Effector memory CD8-positive, alpha-beta T cell (primary cell): Measurements from ENCODE around the gene PTPRD.

Experiments used
- ATAC-seq: fragments of 150-1000 bp; cut with Tn5 transposase; replicated peaks from 2 replicates; pipeline ENCODE4 v1.10.0; 2021; ENCODE audit warnings: mild to moderate bottlenecking, moderate library complexity
- DNase-seq, 3 experiments: peaks; one replicate each; pipeline ENCODE4 v3.0.0; 2021
- H3K27ac Mint-ChIP-seq, 2 donors: one replicate each; pipeline ENCODE4 v1.8.0; 2022; ENCODE audit warnings: mild to moderate bottlenecking in 2 of 2, mixed read lengths in 2 of 2, moderate library complexity in 2 of 2
- H3K27me3 Mint-ChIP-seq, 2 donors: one replicate each; pipeline ENCODE4 v1.8.0; 2022; ENCODE audit warnings: mixed read lengths in 2 of 2
- H3K36me3 Mint-ChIP-seq: one replicate; pipeline ENCODE4 v1.8.0; 2022; ENCODE audit warnings: mild to moderate bottlenecking, moderate library complexity, mixed read lengths; ENCODE audit not compliant: insufficient read depth
- H3K4me1 Mint-ChIP-seq, 2 donors: one replicate each; pipeline ENCODE4 v1.8.0; 2022; ENCODE audit warnings: low read depth in 2 of 2, mixed read lengths in 2 of 2
- H3K4me3 Mint-ChIP-seq, 2 donors: one replicate each; pipeline ENCODE4 v1.8.0; 2022; ENCODE audit warnings: mild to moderate bottlenecking in 2 of 2, mixed read lengths in 2 of 2, moderate library complexity in 2 of 2
- H3K9me3 Mint-ChIP-seq, 2 donors: one replicate each; pipeline ENCODE4 v1.8.0; 2022; ENCODE audit warnings: mixed read lengths in 2 of 2

The PTPRD gene

DNA sequence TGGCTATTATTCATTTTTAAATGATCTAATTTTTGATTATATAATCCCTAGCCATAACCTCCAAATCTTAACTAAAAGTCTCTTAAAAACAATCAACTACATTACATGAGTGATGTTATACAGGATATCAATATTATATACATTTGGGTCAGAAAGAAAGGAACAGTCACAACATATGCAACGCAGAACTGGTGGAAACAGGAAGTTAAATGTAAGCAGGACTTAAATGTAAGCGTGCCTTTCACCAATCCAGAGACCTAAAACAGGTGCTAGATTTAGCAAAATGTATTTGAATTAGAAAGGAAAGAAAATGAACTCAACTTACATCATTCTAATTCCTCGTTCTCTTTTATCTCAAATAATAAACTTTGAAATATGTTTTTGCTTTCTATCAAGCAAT, 738.5 kb downstream of the PTPRD start:
- H3K36me3 Mint-ChIP-seq: no peaks in the 10 kb centered on the region
- DNase-seq (no peak), ATAC-seq (no peak)
- H3K27ac Mint-ChIP-seq: no peak overlapping the region
- H3K4me1 Mint-ChIP-seq: no peaks in the 10 kb centered on the region
- H3K9me3 Mint-ChIP-seq: peaks cover 0 to 2% of the 10 kb centered on the region in 2 donors
- H3K4me3 Mint-ChIP-seq: no peak overlapping the region
- no peaks in the 10 kb centered on the region for H3K27me3 Mint-ChIP-seq

DNA sequence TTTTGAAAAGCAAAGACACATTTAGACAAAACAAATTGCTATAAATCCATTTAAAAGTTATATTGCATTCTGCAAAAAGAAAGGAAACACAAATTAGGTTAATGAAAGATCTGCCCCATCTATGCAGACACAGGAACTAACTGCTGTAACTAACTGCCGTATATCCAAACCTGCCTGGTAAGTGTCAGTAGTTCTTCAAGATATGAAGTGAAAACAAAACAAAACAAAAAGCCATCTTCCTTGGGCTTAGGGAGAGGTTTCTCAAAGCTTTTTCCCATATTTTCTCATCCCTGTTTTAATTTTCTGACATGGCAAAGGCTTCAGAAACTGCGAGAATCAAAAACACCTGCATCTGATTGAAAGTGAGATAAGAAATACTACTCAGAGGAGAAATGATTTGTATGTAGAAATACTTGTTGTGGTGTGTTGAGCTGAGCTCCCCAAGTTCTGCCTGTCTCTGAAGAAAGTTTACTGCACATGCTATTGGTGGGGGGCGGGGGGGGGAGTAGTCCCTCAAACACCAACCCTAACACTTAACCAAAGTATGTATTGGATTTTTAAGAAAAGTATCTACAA, 750.5 kb downstream of the PTPRD start:
- DNase-seq (no peak), ATAC-seq (no peak)
- H3K36me3 Mint-ChIP-seq: no peaks in the 10 kb centered on the region
- H3K27ac Mint-ChIP-seq: no peak overlapping the region
- H3K9me3 Mint-ChIP-seq: peaks cover 4 to 7% of the 10 kb centered on the region in 2 donors
- no peaks in the 10 kb centered on the region for H3K27me3 Mint-ChIP-seq
- H3K4me3 Mint-ChIP-seq: no peak overlapping the region
- no peaks in the 10 kb centered on the region for H3K4me1 Mint-ChIP-seq

DNA sequence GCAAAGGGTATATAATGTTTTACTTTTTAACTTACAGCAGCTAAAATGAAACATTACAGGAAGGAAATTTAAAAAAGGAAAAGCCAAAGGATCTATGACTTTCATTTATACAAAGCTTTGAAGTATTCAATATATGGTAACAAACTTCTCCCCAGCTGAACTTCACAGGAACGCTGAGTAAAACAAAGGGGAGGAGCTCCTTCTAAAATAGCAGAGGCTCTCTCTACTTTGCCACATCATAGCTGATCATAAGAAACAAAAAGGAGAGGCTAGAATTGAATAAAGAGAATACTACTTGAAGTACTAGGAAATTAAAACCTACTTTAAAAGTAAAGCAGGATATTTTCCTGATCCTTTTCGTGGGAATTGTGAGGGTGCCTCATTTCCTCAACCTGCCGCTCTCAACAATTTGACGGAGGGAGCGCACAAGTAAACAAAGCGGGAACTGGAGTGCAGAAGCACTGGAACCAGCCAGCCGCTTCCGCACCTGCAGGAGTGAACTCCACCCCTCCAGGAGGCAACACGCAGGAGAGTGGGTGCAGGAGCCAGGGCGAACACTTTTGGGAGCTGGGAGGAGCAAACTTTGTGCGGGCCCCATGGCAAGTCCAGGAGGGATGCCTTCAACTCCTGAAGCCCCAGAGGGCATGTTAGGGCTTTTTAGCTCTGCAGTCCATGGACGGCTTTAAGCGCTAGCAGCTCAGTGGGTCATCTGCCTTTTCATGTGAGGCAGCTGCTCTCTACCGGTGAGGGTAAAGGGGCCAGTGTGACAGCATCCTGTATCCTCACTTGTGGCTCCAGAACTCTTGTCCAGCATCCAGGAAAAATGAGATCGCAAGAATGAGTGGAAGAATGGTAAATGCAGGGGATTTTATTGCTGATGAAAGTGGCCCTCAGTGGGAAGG, 757.4 kb downstream of the PTPRD start:
- no peaks in the 10 kb centered on the region for H3K27me3 Mint-ChIP-seq
- no peaks in the 10 kb centered on the region for H3K4me1 Mint-ChIP-seq
- ATAC-seq: no peak
- H3K36me3 Mint-ChIP-seq: no peaks in the 10 kb centered on the region
- no peak overlapping the region for H3K4me3 Mint-ChIP-seq
- H3K27ac Mint-ChIP-seq: no peak overlapping the region
- H3K9me3 Mint-ChIP-seq: peaks cover 2 to 7% of the 10 kb centered on the region in 2 donors
- DNase-seq: no peak

DNA sequence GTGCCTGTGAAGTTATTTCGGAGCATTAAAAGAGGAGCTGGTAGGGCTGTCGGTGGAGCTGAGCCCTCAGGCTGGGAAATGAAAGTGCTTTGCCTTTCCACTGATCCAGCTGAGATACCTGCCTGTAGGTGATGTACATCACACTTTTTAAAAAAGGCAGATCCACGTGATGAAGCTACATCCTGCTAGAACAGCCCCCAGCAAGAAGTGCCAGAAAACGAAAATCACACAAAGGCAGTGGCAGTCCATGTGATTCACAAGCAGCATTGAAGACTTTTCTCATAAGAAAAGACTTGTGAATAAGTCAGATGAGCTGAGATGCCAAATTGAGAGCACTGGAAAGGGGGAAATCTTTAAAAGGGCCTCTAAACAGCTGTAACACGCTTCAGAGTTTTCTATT, 765.1 kb downstream of the PTPRD start:
- DNase-seq (no peak), ATAC-seq (no peak)
- Mint-ChIP-seq H3K9me3 (peaks cover 0 to 3% of the 10 kb centered on the region in 2 donors), H3K27ac (no peak overlapping the region), H3K4me1 (no peaks in the 10 kb centered on the region), H3K4me3 (no peak overlapping the region), H3K36me3 (no peaks in the 10 kb centered on the region), H3K27me3 (no peaks in the 10 kb centered on the region)

DNA sequence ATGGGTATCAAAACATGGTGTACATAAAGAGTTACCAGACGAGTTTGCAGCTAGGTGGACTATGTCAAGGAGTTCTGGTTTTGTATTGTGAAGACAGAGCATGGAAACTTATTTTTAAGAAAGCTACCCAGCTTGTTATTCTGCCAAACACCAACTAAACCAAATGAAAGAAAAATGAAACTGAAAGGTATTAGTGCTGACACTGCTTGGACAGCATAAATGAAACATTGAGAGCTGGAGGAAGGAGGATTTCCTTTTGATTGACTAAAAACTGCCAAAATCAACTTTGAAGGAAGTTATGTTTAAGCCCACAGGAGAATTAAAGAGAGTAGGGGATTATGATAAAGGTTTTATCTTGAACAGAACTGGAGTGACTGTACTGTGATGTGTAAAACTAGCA, 766.2 kb downstream of the PTPRD start:
- H3K27ac Mint-ChIP-seq: no peak overlapping the region
- DNase-seq: no peak
- H3K9me3 Mint-ChIP-seq: peaks cover 0 to 3% of the 10 kb centered on the region in 2 donors
- no peaks in the 10 kb centered on the region for H3K36me3 Mint-ChIP-seq
- ATAC-seq: no peak
- H3K4me1 Mint-ChIP-seq: no peaks in the 10 kb centered on the region
- H3K4me3 Mint-ChIP-seq: no peak overlapping the region
- H3K27me3 Mint-ChIP-seq: no peaks in the 10 kb centered on the region

DNA sequence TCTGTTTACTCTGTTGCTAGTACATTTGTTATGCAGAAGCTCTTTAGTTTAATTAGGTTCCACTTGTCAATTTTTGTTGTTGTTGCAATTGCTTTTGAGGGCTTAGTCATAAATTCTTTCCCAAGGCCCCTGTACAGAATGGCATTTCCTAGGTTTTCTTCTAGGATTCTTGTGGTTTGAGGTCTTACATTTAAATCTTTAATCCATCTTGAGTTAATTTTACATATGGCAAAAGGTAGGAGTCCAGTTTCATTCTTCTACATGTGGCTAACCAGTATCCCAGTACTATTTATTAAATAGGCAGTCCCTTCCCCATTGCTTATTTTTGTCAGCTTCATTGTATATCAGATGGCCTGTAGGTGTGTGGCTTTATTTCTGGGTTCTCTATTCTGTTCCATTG, 792.4 kb downstream of the PTPRD start:
- Mint-ChIP-seq H3K27me3 (no peaks in the 10 kb centered on the region), H3K27ac (no peak overlapping the region), H3K9me3 (peaks cover 0 to 6% of the 10 kb centered on the region in 2 donors), H3K4me1 (no peaks in the 10 kb centered on the region), H3K36me3 (no peaks in the 10 kb centered on the region), H3K4me3 (no peak overlapping the region)
- DNase-seq (no peak), ATAC-seq (no peak)

DNA sequence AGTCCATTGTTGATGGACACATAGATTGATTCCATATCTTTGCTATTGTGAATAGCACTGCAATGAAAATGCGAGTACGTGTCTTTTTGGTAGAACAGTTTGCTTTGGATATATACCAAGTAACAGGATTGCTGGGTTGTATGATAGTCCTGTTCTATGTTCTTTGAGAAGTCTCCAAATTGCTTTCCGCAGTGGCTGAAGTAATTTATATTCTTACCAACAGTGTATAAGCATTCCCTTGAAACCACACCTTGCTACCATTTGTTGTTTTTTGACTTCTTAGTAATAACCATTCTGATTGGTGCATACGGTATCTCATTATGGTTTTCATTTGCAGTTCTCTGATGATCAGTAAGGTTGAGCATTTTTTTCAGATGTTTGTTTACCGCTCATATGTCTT, 792.9 kb downstream of the PTPRD start:
- Mint-ChIP-seq H3K4me1 (no peaks in the 10 kb centered on the region), H3K4me3 (no peak overlapping the region), H3K9me3 (peaks cover 0 to 6% of the 10 kb centered on the region in 2 donors), H3K36me3 (no peaks in the 10 kb centered on the region), H3K27me3 (no peaks in the 10 kb centered on the region), H3K27ac (no peak overlapping the region)
- ATAC-seq: no peak
- DNase-seq: no peak

DNA sequence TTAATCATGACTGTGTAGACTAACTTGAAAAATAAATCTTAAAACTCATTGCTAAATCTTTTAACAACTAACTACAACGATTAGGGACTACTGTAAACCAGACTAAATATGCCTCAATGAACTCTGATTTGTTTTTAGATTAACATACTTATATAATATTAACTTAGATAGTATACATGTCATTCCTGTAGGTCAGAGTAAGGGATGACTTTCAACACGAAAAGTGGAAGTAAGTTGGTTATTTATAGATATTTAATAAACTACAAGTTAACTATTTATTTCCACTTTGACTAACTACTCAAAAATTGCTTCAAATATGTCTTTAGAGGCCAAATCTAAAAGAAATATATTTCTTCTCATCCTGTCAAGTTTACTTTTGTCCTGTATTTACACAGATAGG, 795.6 kb downstream of the PTPRD start:
- ATAC-seq (no peak), DNase-seq (no peak)
- Mint-ChIP-seq H3K36me3 (no peaks in the 10 kb centered on the region), H3K27me3 (no peaks in the 10 kb centered on the region), H3K4me3 (no peak overlapping the region), H3K9me3 (peaks cover 0 to 6% of the 10 kb centered on the region in 2 donors), H3K27ac (no peak overlapping the region), H3K4me1 (no peaks in the 10 kb centered on the region)

DNA sequence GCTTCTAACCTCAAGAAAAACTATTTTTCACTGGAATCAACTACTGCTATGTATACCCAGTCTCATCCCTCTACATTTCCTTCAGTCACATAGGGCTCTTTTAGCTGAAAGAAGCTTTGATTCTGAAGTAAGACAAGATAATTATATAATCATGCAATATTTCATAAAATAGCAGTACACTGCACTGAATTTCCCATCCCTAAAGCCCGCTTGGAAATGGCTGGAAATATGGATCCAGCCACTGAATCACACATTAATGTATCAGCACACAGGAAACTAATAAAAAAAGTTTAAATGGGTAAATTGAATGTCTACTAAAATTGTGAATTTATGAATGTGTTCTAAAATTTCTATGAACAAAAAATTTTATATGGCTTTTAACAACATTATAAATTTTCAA, 808.7 kb downstream of the PTPRD start:
- H3K9me3 Mint-ChIP-seq: peaks cover 0 to 16% of the 10 kb centered on the region in 2 donors
- no peaks in the 10 kb centered on the region for H3K36me3 Mint-ChIP-seq
- no peak overlapping the region for H3K4me3 Mint-ChIP-seq
- no peaks in the 10 kb centered on the region for H3K4me1 Mint-ChIP-seq
- no peak for DNase-seq
- H3K27me3 Mint-ChIP-seq: no peaks in the 10 kb centered on the region
- H3K27ac Mint-ChIP-seq: no peak overlapping the region
- ATAC-seq: no peak

DNA sequence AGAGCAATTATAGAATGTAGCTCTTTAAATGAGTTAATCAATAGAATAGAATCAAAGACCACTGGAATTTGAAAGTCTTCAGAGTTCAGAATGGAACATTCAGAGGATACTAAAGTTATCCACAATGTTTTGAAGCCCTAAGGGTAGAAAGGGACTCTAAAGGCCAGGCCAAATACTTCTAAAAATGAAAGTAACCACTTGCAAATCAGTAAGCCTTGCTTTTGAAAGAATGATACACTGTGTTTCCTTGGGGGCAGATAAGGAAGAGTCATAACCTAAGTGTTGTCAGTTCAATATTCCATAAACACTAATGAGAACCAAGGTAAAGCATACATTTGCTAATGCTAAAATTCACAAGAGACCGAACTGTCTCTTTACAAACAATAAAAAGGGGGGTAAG, 813.5 kb downstream of the PTPRD start:
- ATAC-seq (no peak), DNase-seq (no peak)
- Mint-ChIP-seq H3K27me3 (no peaks in the 10 kb centered on the region), H3K4me1 (no peaks in the 10 kb centered on the region), H3K27ac (no peak overlapping the region), H3K9me3 (peaks cover 0 to 4% of the 10 kb centered on the region in 2 donors), H3K4me3 (no peak overlapping the region), H3K36me3 (no peaks in the 10 kb centered on the region)

DNA sequence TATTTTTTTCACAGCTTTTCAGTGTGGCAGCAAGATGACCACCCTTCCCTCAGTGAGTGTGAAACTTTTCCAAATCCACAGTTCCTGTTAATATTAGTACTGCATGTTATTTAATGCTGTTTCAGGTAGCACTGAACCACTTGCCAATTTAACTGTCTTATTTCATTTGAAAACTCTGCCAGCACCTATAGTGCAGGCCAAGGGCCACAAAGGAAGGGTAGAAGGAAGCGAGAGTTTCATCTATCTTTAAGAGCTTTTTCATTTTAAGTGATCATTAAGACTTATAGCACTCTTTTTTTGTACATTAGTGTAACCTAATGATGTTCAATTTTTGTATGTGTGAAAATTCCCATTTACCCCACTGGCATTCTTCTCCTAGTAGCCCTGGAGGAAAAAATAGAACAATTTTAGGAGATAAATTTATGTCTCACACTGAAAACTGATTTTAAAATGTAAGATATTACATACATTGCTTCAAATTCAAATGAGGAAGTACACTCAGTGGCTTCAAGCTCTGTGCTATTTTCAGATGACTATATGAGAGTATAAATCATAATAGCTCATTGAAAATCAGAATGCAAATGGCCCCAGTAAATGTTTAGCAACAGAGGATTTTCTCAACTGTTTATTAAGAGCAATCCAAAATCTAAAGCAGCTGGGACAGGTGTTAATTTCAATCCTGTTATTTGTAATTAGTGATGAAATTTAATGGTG, 820.5 kb downstream of the PTPRD start:
- H3K36me3 Mint-ChIP-seq: no peaks in the 10 kb centered on the region
- no peaks in the 10 kb centered on the region for H3K27me3 Mint-ChIP-seq
- ATAC-seq (no peak), DNase-seq (no peak)
- H3K9me3 Mint-ChIP-seq: peaks cover 0 to 1% of the 10 kb centered on the region in 2 donors
- H3K27ac Mint-ChIP-seq: no peak overlapping the region
- no peak overlapping the region for H3K4me3 Mint-ChIP-seq
- no peaks in the 10 kb centered on the region for H3K4me1 Mint-ChIP-seq

DNA sequence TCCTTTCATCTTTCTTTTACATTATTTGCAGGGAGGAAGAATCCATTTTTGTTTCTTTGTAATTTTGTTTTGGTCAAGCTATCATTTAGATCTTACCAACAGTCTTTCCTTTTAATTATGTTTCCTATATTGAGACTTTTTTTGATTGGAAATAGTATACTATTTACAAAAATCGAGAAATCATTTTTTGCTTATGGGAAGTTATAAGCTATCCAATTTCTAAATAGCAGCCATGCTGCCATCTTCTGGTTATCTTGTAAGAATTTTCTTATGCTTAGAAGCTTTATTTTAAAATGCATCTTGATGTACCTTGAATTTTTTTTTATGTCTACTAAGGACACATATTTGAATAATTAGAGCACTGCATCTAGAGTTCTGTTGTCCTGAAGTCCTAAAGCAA, 821.2 kb downstream of the PTPRD start:
- H3K27ac Mint-ChIP-seq: no peak overlapping the region
- H3K36me3 Mint-ChIP-seq: no peaks in the 10 kb centered on the region
- H3K4me3 Mint-ChIP-seq: no peak overlapping the region
- H3K4me1 Mint-ChIP-seq: no peaks in the 10 kb centered on the region
- DNase-seq: no peak
- no peak for ATAC-seq
- no peaks in the 10 kb centered on the region for H3K27me3 Mint-ChIP-seq
- H3K9me3 Mint-ChIP-seq: peaks cover 0 to 1% of the 10 kb centered on the region in 2 donors

DNA sequence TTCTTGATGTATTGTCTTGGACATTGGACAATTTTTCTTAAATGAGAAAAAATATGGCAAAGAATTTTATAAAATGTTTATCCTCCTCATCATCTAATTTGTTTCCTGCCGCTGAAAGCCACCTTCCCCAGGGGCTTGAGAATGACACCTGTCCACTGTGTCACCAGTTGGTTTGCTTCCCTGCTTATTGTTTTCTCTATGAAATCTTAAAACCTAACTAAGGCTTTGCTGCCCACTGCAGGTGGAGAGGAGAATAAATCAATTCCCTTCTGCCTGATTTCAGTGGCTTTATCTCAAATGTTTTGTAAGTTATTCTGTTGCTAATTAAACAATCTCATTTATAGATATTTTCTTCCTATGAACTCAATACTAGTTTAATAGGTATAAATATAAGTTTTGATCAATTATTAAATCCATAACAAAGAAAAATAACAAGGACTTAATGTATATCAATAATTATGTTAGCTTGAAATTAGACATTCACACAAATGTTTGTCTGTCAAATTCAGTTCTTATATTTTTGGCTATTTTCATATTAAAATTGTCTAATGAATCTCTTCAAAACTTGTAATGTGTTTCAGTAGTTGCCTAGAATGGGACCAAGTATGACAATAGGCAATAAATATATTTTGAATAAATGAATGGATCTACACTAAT, 822.5 kb downstream of the PTPRD start:
- ATAC-seq (no peak), DNase-seq (no peak)
- no peaks in the 10 kb centered on the region for H3K9me3 Mint-ChIP-seq
- no peak overlapping the region for H3K27ac Mint-ChIP-seq
- no peak overlapping the region for H3K4me3 Mint-ChIP-seq
- no peaks in the 10 kb centered on the region for H3K4me1 Mint-ChIP-seq
- H3K36me3 Mint-ChIP-seq: no peaks in the 10 kb centered on the region
- no peaks in the 10 kb centered on the region for H3K27me3 Mint-ChIP-seq
